ENCODE results near the gene MBP. TPM values are rescaled to one million over a fixed set of nuclear protein-coding genes. Genes with fewer than 3 reads are reported as not detected.
"Not testable (repeated sequence)": the region's sequence is repeated elsewhere in the genome, so short reads cannot be mapped to it uniquely, and the experiment has no call there.

Gene MBP
- polyA plus RNA-seq, 1 experiment: 2.1 TPM

GRCh38 chr18:77021075-77021474, 111.5 kb downstream of the MBP start:
- Histone ChIP-seq H3K36me3 (ENCODE audit: control insufficient read depth, insufficient read depth, low read length) (no peaks in the 10 kb centered on the region), H3K4me3 (ENCODE audit: low read depth, low read length) (no peak overlapping the region), H3K27me3 (ENCODE audit: control insufficient read depth, insufficient read depth, low read length) (no peaks in the 10 kb centered on the region)
- no peak for DNase-seq (ENCODE audit: low read depth)
- no peak for TF ChIP-seq CTCF (IDR thresholded peaks at IDR 0.05; ENCODE audit: insufficient read depth, low read depth, low read length)
- POLR2A ChIA-PET: no interaction called here
- CTCF ChIA-PET: interaction anchor here (1.4 kb wide), 1 partner anchor 13 kb away, joined by 3 read pairs; no protein-coding TSS in a partner anchor

DNA sequence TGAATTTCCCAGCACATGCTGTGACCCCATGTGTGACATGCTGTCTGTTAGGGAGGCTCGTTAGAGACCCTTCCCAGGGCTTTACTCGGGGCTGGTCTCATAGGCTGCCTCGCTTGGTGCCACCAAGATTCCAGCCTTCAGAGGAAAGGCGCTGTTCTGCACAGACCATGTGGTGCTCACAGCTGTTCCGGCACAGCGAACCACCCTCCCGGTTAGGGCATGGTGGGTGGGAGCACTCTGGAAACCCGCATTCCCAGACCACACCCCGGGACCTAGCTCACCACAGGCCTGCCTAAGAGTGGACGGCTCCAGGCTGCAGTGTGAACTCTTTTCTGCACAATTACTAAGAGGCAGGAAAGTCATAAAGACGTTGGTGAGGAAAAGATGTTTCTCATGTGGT, 112.0 kb downstream of the MBP start:
- ChIA-PET POLR2A (no interaction called here), CTCF (no interaction called here)

DNA sequence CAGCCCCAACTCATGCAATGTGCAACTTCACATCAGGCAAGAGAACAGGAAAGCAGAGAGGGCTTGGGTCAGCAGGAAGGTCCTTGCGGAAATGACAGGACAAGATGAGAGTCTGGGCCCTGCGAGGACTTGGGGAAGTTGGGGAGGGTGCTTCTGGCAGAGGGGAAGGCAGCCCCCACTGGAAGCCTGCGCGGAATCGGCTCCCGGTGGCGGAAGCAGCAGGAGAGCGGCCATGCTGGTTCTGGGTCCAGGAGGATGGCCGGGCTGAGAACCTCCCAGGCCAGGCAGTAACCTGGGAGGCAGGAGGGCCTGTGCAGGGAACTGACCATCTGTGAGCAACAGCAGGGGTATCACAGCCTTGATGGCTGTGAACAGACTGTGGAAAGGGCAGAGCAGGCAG, 112.9 kb downstream of the MBP start:
- Histone ChIP-seq H3K27me3 (ENCODE audit: control insufficient read depth, insufficient read depth, low read length) (0 out of 2 replicates have a peak, but pooled peaks cover 3% of the 10 kb centered on the region), H3K36me3 (ENCODE audit: control insufficient read depth, insufficient read depth, low read length) (no peaks in the 10 kb centered on the region), H3K4me3 (ENCODE audit: low read depth, low read length) (no peak overlapping the region)
- DNase-seq (ENCODE audit: low read depth): no peak
- TF ChIP-seq CTCF (IDR thresholded peaks at IDR 0.05; ENCODE audit: insufficient read depth, low read depth, low read length): no peak
- ChIA-PET POLR2A (no interaction called here), CTCF (no interaction called here)

More for the DNA sequence above, 112.0 kb downstream of the MBP start:
- no peak for TF ChIP-seq CTCF (IDR thresholded peaks at IDR 0.05; ENCODE audit: insufficient read depth, low read depth, low read length)
- no peak overlapping the region for H3K4me3 ChIP-seq (ENCODE audit: low read depth, low read length)
- no peaks in the 10 kb centered on the region for H3K36me3 ChIP-seq (ENCODE audit: control insufficient read depth, insufficient read depth, low read length)
- no peaks in the 10 kb centered on the region for H3K27me3 ChIP-seq (ENCODE audit: control insufficient read depth, insufficient read depth, low read length)
- DNase-seq (ENCODE audit: low read depth): no peak

DNA sequence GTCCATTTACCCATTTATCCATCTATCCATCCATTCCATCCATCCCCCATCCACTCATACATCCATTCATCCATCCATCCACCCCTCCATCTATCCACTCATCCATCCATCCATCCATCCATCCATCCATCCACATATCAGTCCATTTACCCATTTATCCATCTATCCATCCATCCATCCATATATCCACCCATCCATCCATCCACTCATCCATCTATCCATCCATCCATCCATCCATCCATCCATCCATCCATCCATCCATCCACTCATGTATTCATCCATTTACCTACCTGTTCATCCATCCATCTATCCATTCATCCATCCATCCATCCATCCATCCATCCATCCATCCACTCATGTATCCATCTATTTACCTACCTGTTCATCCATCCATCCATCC, 113.9 kb downstream of the MBP start:
- POLR2A ChIA-PET; CTCF ChIA-PET; H3K36me3 ChIP-seq (ENCODE audit: control insufficient read depth, insufficient read depth, low read length); DNase-seq (ENCODE audit: low read depth); H3K4me3 ChIP-seq (ENCODE audit: low read depth, low read length); H3K27me3 ChIP-seq (ENCODE audit: control insufficient read depth, insufficient read depth, low read length): not testable (repeated sequence)

DNA sequence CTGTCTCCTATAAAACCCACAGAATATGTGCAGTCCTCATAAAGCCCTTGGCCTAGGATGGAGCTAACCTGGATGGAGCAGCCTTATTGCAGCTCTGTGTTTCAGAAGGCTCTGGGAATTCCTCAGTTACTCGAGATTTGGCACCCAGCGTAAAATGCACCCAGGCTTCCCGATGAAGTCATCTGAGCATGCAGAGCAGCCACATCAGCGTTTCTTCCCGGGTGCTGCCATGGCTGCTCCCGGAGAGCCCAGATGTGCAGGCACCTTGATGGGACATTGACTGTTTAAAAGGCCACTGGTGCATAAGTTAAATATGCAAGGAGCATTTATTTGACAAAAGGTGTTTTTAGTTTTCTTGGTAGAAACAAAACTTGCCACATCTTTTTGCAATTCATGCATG, 115.2 kb downstream of the MBP start:
- H3K27me3 ChIP-seq (ENCODE audit: control insufficient read depth, insufficient read depth, low read length): 0 out of 2 replicates have a peak, but pooled peaks cover 3% of the 10 kb centered on the region
- H3K4me3 ChIP-seq (ENCODE audit: low read depth, low read length): no peak overlapping the region
- ChIA-PET CTCF (interaction anchor here (1.0 to 1.5 kb wide), 2 partner anchors 17 to 194 kb away, joined by 4 to 5 read pairs; no protein-coding TSS in a partner anchor), POLR2A (no interaction called here)
- TF ChIP-seq CTCF (IDR thresholded peaks at IDR 0.05; ENCODE audit: insufficient read depth, low read depth, low read length): no peak
- no peak for DNase-seq (ENCODE audit: low read depth)
- no peaks in the 10 kb centered on the region for H3K36me3 ChIP-seq (ENCODE audit: control insufficient read depth, insufficient read depth, low read length)

- CTCF ChIA-PET: interaction anchor here (1.0 to 1.5 kb wide), 2 partner anchors 17 to 195 kb away, joined by 4 to 5 read pairs; no protein-coding TSS in a partner anchor
- H3K4me3 ChIP-seq (ENCODE audit: low read depth, low read length): no peak overlapping the region
- TF ChIP-seq CTCF (IDR thresholded peaks at IDR 0.05; ENCODE audit: insufficient read depth, low read depth, low read length): no peak
These were observed 115.6 kb downstream of the MBP start for GRCh38 chr18:77016936-77017335.

More at GRCh38 chr18:77016936-77017335, 115.6 kb downstream of the MBP start:
- H3K36me3 ChIP-seq (ENCODE audit: control insufficient read depth, insufficient read depth, low read length): no peaks in the 10 kb centered on the region
- POLR2A ChIA-PET: no interaction called here
- 0 out of 2 replicates have a peak, but pooled peaks cover 3% of the 10 kb centered on the region for H3K27me3 ChIP-seq (ENCODE audit: control insufficient read depth, insufficient read depth, low read length)
- DNase-seq (ENCODE audit: low read depth): no peak

Measured in BJ (cell line).